ENCODE data around the gene PRKD3.

Gene PRKD3

GRCh38 chr2:37338933-37339332 lies 14.3 kb upstream of the PRKD3 start:
- in situ Hi-C loops (cut with MboI; ENCODE audit: low sequenced_read_pairs, unreplicated experiment), result no loop called here
- no peak for TF ChIP-seq CTCF (IDR thresholded peaks at IDR 0.05; ENCODE audit: borderline replicate concordance, control extremely low read depth, extremely low read depth, insufficient read depth, missing control alignments)
- DNase-seq (ENCODE audit: low spot score), result no peak

GRCh38 chr2:37337620-37338280 lies 13.1 kb upstream of the PRKD3 start:
- no peak for TF ChIP-seq CTCF (IDR thresholded peaks at IDR 0.05; ENCODE audit: borderline replicate concordance, control extremely low read depth, extremely low read depth, insufficient read depth, missing control alignments)
- in situ Hi-C loops (cut with MboI; ENCODE audit: low sequenced_read_pairs, unreplicated experiment), result no loop called here
- no peak for DNase-seq (ENCODE audit: low spot score)

GRCh38 chr2:37335604-37336003 lies 11.0 kb upstream of the PRKD3 start:
- in situ Hi-C loops (cut with MboI; ENCODE audit: low sequenced_read_pairs, unreplicated experiment), result no loop called here
- no peak for DNase-seq (ENCODE audit: low spot score)
- TF ChIP-seq CTCF (IDR thresholded peaks at IDR 0.05; ENCODE audit: borderline replicate concordance, control extremely low read depth, extremely low read depth, insufficient read depth, missing control alignments), result no peak

GRCh38 chr2:37333256-37333655 lies 8.6 kb upstream of the PRKD3 start:
- in situ Hi-C loops (cut with MboI; ENCODE audit: low sequenced_read_pairs, unreplicated experiment), result no loop called here
- no peak for TF ChIP-seq CTCF (IDR thresholded peaks at IDR 0.05; ENCODE audit: borderline replicate concordance, control extremely low read depth, extremely low read depth, insufficient read depth, missing control alignments)
- DNase-seq (ENCODE audit: low spot score), result no peak

GRCh38 chr2:37332560-37332959 lies 7.9 kb upstream of the PRKD3 start:
- no peak for TF ChIP-seq CTCF (IDR thresholded peaks at IDR 0.05; ENCODE audit: borderline replicate concordance, control extremely low read depth, extremely low read depth, insufficient read depth, missing control alignments)
- DNase-seq (ENCODE audit: low spot score), result no peak
- in situ Hi-C loops (cut with MboI; ENCODE audit: low sequenced_read_pairs, unreplicated experiment), result no loop called here

- DNase-seq (ENCODE audit: low spot score), result no peak
- in situ Hi-C loops (cut with MboI; ENCODE audit: low sequenced_read_pairs, unreplicated experiment), result no loop called here
- TF ChIP-seq CTCF (IDR thresholded peaks at IDR 0.05; ENCODE audit: borderline replicate concordance, control extremely low read depth, extremely low read depth, insufficient read depth, missing control alignments), result no peak
Observed at GRCh38 chr2:37330681-37331080, 6.0 kb upstream of the PRKD3 start.

All from GM13976 (cell line).